A549 (cell line): Measurements from ENCODE around the gene CFAP65.

ENCODE experiments used
- BHLHE40 ChIP-seq: IDR thresholded peaks from 2 replicates; pipeline ENCODE4 v1.6.1; 2012; ENCODE audit warnings: low read depth, low read length, inconsistent platforms
- CEBPB ChIP-seq, 2 experiments: fragments of >200 bp in 1 of 2; sonication (Bioruptor Twin) in 1 of 2; formaldehyde crosslinking in 1 of 2; IDR thresholded peaks; 2 replicates each; pipeline ENCODE4 v1.6.1; 2012 to 2016
- CHD4 ChIP-seq: fragments of 200-600 bp; sonication (generic); IDR thresholded peaks from 2 replicates; pipeline ENCODE4 v1.6.1; 2016; ENCODE audit warnings: antibody characterized with exemption, mild to moderate bottlenecking, borderline replicate concordance
- CTCF ChIP-seq: fragments of >200 bp; sonication (Bioruptor Twin); formaldehyde crosslinking; IDR thresholded peaks from 3 replicates; pipeline ENCODE4 v1.5.1; 2016
- EP300 ChIP-seq, 2 experiments: fragments of >200 bp; sonication (Bioruptor Twin); formaldehyde crosslinking; IDR thresholded peaks; 2 replicates in 1 of 2; 3 replicates in 1 of 2; pipeline ENCODE4 v1.6.1; 2016 to 2017
- ESRRA ChIP-seq: fragments of 150-350 bp; IDR thresholded peaks from 2 replicates; pipeline ENCODE4 v1.6.1; 2014; ENCODE audit warnings: mild to moderate bottlenecking, low read length, borderline replicate concordance
- JUNB ChIP-seq: fragments of >200 bp; sonication (Bioruptor Twin); formaldehyde crosslinking; IDR thresholded peaks from 2 replicates; pipeline ENCODE4 v1.6.1; 2016
- KDM5A ChIP-seq: fragments of 200-600 bp; sonication (generic); IDR thresholded peaks from 2 replicates; pipeline ENCODE4 v1.6.1; 2016; ENCODE audit warnings: antibody characterized with exemption, mild to moderate bottlenecking
- MAFK ChIP-seq: fragments of 450-650 bp; IDR thresholded peaks from 2 replicates; pipeline ENCODE4 v1.6.1; 2014; ENCODE audit not compliant: partially characterized antibody
- MYC ChIP-seq: IDR thresholded peaks from 2 replicates; pipeline ENCODE4 v1.6.1; 2012; ENCODE audit warnings: mild to moderate bottlenecking, inconsistent platforms, low read length, improper control_type of control experiment, borderline replicate concordance
- PHF8 ChIP-seq: fragments of 200-600 bp; sonication (generic); IDR thresholded peaks from 2 replicates; pipeline ENCODE4 v1.6.1; 2016; ENCODE audit warnings: low read depth, mild to moderate bottlenecking, antibody characterized with exemption, moderate library complexity, borderline replicate concordance
- RCOR1 ChIP-seq: fragments of 150-350 bp; IDR thresholded peaks from 2 replicates; pipeline ENCODE4 v1.6.1; 2014; ENCODE audit warnings: antibody characterized with exemption, low read length, low read depth
- REST ChIP-seq: fragments of 200-600 bp; sonication (generic); IDR thresholded peaks from 2 replicates; pipeline ENCODE4 v1.6.1; 2016; ENCODE audit warnings: antibody characterized with exemption, mild to moderate bottlenecking, moderate library complexity
- TF ChIP-seq, protein P1 (sequence below): fragments of 250-450 bp; sonication (Bioruptor Pico); IDR thresholded peaks from 2 replicates; pipeline ENCODE4 v1.5.0; 2021; ENCODE audit warnings: mild to moderate bottlenecking, moderate library complexity, borderline replicate concordance

DNA sequence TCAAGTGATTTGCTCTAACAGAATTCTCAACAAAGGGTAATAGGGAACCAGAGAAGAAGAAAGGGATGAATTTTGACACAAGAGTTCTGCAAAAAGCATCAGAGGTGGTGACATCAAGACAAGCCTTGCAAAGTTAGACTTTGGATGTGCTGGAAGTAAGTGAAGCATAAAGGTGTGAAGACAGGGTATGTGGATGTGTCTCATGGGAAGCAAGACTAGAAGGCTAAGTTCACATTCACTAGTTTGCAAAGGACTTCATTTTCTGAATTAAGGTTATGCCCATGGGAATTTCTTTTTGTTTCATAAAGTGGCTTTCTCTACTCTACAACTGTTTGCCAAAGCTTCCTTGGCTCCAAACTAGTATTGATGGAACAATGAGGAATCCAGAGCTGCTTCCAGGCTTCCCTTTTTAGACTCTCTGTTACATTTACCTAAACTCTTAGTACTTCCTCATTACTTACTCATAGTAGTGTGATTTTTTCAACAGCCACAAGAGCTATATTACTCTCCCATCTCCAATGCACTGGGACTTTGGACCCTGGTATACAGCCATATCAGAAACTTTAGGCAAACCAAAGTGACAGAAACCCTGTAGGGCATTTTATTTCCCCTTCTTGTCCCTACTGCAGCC lies 40.5 kb upstream of the CFAP65 start:
- no peak for TF ChIP-seq BHLHE40
- TF ChIP-seq CEBPB (IDR thresholded peaks at IDR 0.05) = no peak
- no peak for TF ChIP-seq MAFK
- TF ChIP-seq CTCF = no peak
- TF ChIP-seq PHF8 = no peak
- TF ChIP-seq CHD4 = no peak
- no peak for TF ChIP-seq EP300 (IDR thresholded peaks at IDR 0.05)
- TF ChIP-seq ESRRA = no peak
- no peak for TF ChIP-seq JUNB
- TF ChIP-seq, protein P1, sequence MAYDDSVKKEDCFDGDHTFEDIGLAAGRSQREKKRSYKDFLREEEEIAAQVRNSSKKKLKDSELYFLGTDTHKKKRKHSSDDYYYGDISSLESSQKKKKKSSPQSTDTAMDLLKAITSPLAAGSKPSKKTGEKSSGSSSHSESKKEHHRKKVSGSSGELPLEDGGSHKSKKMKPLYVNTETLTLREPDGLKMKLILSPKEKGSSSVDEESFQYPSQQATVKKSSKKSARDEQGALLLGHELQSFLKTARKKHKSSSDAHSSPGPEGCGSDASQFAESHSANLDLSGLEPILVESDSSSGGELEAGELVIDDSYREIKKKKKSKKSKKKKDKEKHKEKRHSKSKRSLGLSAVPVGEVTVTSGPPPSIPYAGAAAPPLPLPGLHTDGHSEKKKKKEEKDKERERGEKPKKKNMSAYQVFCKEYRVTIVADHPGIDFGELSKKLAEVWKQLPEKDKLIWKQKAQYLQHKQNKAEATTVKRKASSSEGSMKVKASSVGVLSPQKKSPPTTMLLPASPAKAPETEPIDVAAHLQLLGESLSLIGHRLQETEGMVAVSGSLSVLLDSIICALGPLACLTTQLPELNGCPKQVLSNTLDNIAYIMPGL (CRISPR knock-in tag) = no peak
- TF ChIP-seq MYC = no peak
- TF ChIP-seq REST = no peak
- TF ChIP-seq KDM5A = no peak
- no peak for TF ChIP-seq RCOR1
